IPS-11a (cell line): ENCODE measurements around the gene CNTFR.

Experiments used
- H3K4me3 ChIP-seq: one replicate; pipeline ENCODE4 v1.5.1; 2013; ENCODE audit warnings: low read depth, low read length, control low read depth

CNTFR gene

DNA sequence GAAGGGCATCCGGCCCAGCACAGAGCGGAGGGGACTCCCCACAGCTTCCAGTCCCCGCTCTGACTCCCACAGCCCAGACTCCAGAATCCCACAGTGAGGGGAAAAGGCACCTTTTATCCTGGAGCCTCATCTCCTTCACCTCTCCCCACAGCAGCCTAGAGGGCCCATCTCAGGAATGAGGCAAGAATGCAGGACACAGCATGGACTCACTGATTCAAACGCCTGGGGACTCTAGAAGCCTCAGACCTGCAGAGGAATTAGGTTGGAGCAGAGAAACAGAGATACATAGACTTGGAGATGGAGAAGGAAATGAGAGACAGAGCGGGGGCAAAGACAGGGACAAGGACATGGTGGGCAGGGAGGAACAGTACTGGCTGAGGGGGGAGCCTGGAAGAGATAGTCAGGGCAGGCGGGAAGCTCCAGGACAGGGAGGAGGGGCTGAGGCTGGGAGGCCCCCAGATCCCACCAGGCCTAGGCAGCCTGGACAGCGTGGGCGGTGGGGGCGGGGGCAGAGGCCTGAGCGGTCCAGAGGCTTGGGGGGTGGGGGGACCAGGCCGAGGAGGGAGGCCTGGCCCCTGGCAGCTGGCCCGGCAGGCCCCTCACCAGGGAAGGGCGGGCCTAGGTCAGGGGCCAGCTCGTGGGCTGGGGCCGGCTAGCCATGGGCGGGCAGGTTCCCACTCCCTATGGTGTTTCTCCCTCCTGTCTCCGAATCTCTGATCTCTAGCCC is 15.8 kb downstream of the CNTFR start:
- H3K4me3 ChIP-seq: no peak overlapping the region

DNA sequence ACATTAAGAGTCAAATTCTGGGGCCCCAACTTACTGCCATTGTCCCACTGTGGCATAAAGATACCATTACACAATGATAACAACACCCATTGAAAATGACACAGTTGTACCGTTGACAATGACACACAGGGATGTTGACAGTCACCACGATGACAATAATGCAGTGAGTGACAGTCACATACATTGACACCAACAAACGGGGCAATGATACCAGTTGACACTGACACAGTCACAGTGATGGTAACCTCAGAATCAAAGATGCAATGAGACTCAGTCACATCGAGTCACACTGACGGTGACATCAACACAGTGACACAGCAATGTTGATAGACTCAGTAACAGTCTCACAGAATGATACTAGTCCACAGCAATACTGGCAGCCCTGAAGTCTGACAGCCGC is 16.9 kb downstream of the CNTFR start:
- H3K4me3 ChIP-seq: no peak overlapping the region

DNA sequence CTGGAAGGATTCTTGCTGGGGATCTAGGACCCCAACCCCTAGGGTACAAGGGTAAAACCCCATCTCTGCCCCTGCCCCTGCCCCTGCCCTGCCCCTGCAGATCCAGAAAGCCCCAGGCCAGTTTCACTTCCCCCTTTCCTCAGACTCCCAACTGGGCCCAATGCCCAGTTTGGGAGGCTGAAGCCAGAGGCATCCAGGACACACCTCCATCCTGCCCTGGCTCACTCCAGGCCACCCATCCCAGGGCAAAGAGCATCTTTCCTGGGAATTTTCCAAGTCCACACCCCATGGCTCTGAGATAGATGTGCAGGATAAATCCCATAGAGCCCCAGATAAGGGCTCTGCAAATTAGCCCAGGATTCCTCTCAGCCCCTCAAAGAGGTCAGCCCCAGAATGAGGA is 17.4 kb downstream of the CNTFR start:
- H3K4me3 ChIP-seq: no peak overlapping the region

DNA sequence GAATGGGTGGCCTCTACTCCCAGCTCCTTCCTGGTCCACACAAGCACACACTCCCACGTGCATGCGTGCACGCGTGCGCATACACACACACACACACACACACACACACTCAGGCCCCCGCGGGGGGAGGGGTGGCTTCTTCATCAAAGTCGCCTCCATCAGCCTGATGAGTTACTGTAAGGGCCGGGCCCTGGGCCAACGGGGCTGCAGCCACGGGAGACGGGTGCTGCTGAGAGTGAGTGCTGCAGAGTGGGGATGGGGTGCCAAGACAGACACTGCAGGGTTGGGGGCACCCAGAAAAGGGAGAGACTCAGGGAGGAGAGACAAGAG is 18.1 kb downstream of the CNTFR start:
- no peak overlapping the region for H3K4me3 ChIP-seq

DNA sequence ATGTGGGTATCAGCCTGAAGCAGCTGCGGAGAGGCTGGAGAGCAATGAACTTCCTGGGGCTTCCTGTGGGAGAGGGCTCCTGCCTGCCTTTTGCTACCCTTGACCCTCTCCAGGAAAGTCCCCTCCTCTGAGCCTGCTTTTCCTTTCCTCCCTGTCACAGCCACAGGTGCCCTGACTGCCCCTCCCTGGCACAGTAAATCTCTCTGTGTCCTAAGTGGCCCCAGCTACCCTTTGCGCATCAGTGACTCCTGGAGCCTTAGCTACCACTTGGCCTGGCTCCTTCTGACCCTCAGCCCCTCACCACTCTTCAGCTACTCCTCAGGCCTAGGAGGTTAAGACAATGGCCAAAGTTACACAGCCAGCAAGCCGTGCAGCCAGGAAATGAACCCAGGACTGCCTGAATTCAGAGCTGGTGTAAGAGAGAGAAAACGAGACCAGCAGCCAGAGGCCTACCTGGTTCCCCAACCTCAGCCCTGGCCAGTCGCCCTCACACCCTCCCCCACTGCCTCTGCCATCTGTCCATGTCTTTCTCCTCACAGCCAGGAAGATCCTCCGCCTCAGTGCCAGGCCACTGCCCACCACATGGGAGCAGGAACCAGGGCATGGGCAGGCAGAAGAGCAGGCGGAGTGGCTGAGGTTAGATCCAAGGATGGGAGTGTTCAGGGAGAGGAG is 18.6 kb downstream of the CNTFR start:
- H3K4me3 ChIP-seq: no peak overlapping the region

DNA sequence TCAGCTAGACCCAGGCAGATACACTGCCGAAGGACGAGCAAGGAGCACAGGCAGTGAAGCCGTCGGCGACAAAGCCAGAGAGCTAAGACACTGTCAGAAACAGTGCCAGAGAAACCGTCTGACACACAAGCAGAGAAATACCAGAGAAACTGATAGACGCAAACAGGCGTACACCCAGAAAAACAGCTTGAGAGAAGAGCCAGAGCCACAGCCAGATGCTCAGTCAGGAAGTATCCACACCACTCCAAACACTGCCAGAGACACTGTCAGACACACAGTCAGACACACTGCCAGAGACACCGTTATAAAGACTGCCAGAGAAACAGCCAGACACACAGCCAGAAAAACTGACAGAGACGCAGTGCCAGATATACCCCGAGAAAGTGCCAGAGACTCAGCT is 19.1 kb downstream of the CNTFR start:
- H3K4me3 ChIP-seq: no peak overlapping the region

DNA sequence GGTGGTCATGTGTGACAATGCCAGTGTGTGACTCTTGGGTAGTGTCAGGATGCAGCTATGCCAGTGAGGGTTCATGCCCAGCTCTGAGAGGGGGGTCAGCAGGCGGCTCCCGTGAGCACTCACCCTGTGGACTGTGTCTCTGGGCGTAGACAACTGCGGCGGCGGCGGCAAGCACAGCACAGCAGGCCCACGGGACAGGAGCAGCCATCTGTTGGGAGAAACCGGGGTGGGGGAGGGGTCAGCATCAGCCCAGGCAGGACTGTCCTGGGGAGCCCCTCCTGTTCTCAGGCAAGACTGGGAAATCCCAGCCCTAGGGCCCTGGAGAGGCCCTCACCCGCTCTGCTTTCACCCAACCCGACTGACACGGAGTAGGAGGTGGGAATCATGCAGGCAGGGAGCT is 20.8 kb downstream of the CNTFR start:
- H3K4me3 ChIP-seq: no peak overlapping the region

DNA sequence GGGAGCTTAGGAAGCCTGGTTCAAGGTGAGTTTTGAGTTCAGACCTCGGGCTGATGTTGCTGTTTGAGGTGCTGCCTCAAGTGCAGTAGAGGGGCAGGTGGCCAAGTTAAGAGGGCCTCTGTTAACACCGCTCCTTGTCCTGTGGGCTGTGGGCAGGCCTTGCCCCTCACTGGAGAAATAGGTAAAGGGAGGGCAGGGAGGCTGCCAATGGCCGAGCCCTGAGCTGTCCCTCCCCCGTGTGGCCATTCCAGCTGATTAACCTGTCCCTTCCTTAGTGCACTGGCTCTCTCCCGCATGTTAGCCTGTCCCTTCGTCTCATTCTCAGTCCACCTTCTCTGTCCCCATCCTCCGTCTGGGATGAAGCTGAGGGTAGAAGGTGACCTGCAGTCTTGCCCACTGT is 21.4 kb downstream of the CNTFR start:
- H3K4me3 ChIP-seq: no peak overlapping the region

DNA sequence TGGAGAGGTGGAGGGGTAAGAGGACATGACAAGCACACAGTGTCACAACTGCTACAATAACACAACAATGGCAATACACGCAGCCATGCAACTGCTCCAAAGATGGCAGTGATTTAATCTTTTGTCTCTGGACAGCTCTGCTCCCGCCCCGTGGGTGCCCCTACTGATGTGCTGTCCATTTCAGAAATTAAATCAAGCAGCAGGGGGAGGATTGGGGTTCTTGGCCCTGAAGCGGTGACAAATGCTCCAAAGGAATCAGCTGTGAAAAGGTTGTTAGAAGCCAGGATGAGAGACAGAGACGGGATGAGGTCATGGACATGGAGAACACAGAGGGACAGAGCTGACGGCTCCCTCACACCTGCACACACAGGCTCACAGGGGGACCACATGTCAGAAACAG is 22.6 kb downstream of the CNTFR start:
- no peak overlapping the region for H3K4me3 ChIP-seq

DNA sequence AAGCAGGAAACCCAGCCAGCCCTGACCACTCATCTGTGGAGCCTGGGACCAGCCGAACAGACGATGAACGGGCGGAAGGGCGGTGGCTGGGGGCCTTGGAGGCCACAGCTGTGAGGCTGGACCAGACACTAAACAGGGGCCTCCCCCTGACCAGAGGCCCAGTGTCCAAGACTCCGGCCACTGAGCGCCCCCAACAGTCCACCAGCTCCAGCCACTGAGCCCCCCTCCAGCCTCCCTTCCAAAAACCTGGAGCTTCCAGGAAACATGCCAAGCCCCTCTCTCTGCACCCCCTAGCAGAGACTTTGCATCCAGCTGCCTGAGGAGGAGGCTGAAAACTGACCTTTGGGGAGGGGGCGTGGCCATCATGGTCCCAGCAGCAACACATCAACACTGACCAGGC is 23.2 kb downstream of the CNTFR start:
- H3K4me3 ChIP-seq: no peak overlapping the region

DNA sequence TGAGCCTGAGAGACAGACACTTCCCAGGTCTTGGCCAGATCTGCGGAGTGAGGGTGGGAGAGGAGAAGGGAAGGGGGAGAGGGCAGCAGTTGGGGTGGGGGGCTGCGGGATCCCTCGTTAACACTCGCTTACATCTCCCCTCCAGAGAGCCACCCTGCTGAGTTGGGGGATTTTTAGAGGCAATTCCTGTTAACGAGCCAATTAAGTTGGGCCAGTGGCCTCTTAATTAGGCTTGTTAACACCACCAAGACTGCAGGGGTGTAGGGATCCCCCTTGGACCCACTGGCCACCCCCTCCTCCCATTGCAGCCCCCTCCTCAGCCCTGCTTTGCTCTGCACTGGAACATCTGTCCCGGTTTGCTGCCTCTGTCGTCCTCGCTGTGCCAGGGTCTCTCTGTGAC is 23.7 kb downstream of the CNTFR start:
- H3K4me3 ChIP-seq: no peak overlapping the region

DNA sequence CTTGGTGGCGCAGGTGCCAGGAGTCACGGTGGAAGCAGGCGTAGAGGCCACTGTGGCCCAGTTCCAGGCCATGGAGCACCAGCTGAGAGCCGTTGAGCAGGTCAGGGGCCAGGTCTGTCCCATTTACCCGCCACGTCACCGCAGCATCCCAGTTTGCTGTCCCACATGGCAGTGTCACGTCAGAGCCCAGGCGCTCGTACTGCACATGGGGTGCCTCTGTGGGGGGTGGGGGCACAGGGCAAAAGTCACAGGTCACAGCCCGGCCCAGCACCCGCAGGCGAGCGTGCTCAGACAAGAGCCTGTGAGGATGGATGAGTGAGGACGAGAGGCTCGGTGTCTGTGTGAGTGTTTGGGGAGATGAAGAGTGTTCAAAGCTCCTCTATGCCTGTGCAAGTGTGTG is 24.9 kb downstream of the CNTFR start:
- no peak overlapping the region for H3K4me3 ChIP-seq

DNA sequence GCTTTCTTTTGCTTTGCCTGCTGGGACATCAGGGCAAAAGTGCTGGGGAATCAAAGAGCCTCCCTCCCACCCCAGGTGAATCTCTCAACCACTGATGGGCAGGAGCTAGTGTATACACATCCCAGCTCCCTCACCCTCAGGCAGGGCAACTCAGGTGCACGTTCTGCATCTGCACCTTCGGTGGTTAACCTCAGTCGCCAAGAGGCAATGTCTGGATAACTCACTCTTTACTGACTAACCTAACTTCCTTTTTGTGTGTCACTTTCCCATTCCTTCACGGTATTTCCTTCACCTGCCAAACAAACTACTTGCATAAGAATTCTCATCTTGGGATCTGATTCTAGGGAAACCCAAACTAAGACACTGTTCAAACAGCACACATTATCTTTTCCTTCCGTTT is 26.3 kb downstream of the CNTFR start:
- no peak overlapping the region for H3K4me3 ChIP-seq

DNA sequence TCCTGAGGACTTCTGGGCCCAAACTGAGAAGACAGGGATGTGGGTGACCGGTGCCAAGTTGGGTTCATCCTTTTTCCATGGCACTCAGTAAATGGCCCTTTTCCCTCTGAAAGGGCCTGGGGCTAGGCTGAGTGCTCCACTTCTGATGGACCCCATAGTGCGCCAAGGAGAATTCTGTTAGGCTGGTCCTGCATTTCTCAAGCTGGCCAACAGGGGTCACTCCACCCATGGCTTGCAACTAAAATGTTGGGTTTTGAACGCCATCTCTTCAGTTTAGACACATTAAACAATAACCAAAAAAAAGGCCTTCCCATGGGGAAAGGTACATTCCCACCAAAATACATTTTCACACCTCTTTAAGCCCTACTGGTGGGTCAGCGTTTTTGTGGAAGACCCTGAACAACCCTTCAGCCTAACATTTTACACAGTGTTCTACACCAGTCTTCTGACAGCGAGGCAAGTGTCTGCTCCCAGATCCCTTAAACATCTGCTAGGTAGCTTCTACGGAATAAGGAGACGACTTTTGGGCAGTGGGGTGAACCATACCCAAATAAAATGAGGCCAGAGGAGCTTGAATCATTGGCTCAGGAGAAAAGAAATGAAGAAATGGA is 27.3 kb downstream of the CNTFR start:
- H3K4me3 ChIP-seq: no peak overlapping the region

DNA sequence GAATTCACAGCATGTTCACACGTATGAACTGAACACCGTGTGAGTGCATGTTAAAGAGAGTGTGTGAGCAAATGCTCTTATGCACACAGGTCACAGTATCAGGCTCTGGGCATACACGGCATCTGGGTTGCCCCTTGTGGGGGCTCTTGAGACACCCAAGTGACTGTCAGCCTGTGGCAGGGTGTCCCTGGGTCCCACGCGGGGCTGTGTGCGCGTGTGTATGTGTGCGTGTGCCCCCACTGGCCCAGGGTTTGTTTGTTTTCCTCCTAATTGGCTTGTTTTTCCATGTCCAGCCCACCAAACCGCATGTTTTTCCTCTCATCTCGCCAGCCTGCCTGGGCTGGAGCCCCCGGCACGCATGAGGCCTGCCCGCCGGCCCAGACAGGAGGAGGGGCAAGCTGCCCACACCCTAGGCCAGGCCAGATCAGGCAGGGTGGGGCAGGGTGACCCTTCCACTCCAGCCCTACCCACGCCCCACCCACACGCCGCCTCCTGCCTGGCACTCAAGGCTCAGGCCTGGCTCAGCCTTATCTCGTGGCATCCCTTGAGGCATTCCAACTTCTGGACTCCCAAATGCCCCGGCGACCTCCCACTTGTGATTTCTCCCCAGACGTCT is 28.8 kb downstream of the CNTFR start:
- H3K4me3 ChIP-seq: no peak overlapping the region

DNA sequence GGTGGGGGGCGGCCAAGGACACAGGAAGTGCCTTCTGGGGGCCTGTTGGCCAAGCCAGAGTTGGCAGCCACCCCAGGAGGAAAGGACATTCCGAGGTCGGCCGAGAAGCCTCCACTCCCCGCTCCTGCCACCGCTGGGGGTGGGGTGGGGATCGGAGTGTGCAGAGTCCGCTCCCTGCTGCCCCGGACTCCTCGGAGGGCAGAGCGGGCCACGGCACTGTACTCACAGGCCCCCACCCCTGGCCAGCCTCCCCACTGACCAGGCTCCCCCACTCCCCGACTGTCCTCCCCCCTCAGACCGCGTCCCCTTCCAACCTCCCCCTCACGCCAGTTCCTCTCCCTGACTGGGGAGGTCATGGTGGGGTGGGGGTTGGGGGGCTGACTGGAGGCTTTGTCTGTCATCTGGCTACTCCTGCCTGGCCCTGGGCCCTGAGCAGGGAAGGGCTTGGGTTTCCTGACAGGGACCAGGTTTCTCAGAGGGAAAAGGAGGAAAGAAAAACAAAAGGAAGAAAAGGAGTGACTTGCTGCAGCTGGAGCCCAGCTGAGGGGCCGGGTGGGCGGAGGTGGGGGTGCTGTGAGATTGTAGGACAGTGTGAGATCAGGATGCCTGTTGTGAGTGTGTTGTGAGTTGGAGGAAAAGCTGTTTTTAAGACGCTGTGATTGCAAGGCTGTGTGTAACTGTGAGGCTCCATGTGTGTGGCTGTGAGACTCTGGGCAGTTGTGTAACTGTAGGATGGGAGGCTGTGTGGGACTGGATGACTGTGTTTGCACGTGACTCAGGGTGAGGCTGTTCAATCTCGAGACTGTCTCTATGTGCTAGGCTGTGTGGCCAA is 29.7 kb downstream of the CNTFR start:
- no peak overlapping the region for H3K4me3 ChIP-seq

DNA sequence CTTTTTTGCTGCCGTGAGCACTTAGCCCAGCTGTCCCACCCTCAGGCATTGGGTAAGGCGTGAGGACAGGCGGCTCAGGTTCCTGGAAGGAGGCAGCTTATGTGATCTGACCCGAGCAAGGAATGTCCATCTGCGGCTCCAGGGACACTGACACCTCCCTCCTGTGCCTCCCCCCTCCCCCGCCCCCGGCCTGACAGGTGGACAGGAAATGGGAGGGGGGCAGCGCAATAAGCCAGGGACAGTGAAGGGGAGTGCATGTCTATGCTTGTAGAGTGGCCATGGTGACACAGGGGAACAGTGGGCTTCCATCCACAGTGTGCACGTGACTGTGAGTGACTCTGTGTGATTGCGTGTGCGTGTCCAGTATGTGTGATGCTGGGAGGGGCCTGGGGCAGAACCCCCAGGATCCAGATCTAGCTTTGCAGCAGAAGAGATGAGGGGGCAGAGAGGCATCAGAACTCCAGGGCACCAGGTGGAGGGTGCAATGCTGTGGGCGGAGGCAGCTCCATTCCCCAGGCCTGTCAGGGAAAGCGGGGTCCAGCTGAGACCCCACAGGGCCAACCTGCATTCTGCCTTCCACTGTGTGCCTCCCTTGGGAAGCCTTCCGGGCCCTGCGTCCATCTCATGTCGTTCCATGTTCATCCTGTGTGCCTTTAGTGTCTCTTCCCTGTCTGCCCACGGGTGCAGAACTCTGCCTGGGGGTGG is 30.5 kb downstream of the CNTFR start:
- H3K4me3 ChIP-seq: no peak overlapping the region

DNA sequence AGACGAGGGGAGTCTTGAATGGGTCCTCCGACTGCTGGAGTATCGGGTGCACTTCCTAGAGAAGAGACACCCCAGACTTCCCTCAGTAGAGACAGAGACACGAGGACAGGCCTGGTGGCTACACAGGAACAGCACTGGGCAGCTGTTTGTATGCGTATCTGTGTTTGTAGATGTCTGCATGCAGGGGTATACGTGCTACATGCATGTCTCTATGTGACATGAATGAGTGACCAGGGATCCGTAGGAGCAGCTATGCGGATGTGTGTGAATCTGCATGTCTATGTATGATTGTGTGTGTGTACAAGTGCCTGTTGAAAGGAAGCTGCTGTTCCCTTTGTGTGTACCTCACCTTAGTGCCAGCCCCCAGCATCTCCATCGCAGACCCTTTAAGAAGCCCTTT is 31.2 kb downstream of the CNTFR start:
- no peak overlapping the region for H3K4me3 ChIP-seq

DNA sequence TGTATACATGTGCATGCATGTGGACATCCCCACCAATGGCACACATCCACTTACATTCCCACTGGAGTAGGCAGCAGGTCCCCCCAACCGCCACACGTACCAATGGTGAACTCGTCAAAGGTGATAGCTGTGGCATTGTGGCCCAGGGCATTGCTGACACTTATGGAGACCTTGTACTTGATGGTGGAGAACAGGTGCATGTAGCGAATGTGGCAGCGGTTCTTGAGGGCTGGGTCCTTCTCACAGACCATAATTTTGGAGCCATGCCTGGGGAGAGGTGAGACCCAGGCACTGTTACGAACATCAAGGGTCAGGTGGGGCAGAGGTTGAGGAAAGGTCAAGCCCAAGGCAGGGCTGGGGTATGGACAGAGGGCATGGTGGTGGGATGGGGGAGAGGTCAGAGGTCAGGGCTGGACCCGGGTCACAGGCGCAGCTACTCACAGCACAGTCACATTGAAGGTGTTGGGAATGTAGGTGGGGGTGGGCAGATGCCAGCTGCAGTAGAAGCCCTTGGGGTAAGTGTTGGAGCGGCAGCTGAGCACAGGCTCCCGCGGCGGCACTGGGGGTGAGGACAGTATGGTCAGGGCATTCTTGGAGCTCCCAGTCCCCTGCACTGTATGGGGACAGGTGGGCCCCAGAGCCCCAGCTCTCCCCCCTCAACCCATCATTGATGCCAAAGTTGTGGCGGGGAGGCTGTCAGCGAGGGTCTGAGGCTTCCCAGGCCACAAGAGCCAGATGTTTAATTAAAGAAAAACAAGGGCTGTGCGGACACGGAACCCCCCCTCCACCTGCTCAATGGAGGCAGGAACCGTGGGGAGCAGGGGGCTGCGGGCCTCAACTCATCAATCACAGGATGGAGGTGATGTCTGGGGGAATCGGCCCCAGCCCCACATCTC is 31.9 kb downstream of the CNTFR start:
- H3K4me3 ChIP-seq: no peak overlapping the region

DNA sequence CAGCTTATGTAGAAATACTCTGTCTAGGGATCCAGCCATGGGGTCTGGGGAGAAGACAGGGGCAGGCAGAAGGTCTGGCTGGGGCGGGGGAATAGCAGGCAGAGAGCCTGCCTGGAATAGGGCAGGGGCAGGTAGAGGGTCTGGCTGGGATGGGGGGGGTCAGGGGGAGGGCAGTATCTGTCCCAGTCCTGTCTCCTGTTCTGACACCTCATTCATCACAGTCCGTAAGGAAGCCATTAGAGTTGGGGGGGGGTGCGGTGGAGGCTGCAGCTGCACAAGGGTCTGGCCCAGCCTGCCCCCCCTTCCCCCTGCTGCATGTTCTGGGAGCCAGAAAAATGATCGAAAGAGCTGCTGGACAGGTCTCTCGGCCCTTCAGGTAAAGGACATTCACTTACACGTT is 32.6 kb downstream of the CNTFR start:
- H3K4me3 ChIP-seq: no peak overlapping the region
